A549 (cell line): ENCODE data around the gene PKD1.

Experiments used
- CTCF ChIP-seq: fragments of >200 bp; sonication (Bioruptor Twin); formaldehyde crosslinking; IDR thresholded peaks from 3 replicates; pipeline ENCODE4 v1.5.1; 2016
- ELK1 ChIP-seq: fragments of 150-350 bp; IDR thresholded peaks from 2 replicates; pipeline ENCODE4 v1.6.1; 2014; ENCODE audit warnings: low read depth, mild to moderate bottlenecking, low read length
- EP300 ChIP-seq, 2 experiments: fragments of >200 bp; sonication (Bioruptor Twin); formaldehyde crosslinking; IDR thresholded peaks; 2 replicates in 1 of 2; 3 replicates in 1 of 2; pipeline ENCODE4 v1.6.1; 2016 to 2017
- GATA3 ChIP-seq: IDR thresholded peaks from 2 replicates; pipeline ENCODE4 v1.6.1; 2012; ENCODE audit warnings: borderline replicate concordance
- MYC ChIP-seq: IDR thresholded peaks from 2 replicates; pipeline ENCODE4 v1.6.1; 2012; ENCODE audit warnings: mild to moderate bottlenecking, inconsistent platforms, low read length, improper control_type of control experiment, borderline replicate concordance
- NFE2L2 ChIP-seq: fragments of 150-350 bp; conservative IDR thresholded peaks from 2 replicates; pipeline ENCODE4 v1.6.1; 2014; ENCODE audit warnings: low read length
- POLR2A ChIP-seq: IDR thresholded peaks from 2 replicates; pipeline ENCODE4 v1.6.1; 2012; ENCODE audit warnings: mild to moderate bottlenecking, low read length
- RCOR1 ChIP-seq: fragments of 150-350 bp; IDR thresholded peaks from 2 replicates; pipeline ENCODE4 v1.6.1; 2014; ENCODE audit warnings: antibody characterized with exemption, low read length, low read depth
- REST ChIP-seq: fragments of 200-600 bp; sonication (generic); IDR thresholded peaks from 2 replicates; pipeline ENCODE4 v1.6.1; 2016; ENCODE audit warnings: antibody characterized with exemption, mild to moderate bottlenecking, moderate library complexity
- RFX5 ChIP-seq: fragments of 450-650 bp; IDR thresholded peaks from 2 replicates; pipeline ENCODE4 v1.7.1; 2014; ENCODE audit warnings: antibody characterized with exemption, mild to moderate bottlenecking, moderate library complexity
- RNF2 ChIP-seq: fragments of 200-600 bp; sonication (generic); IDR thresholded peaks from 2 replicates; pipeline ENCODE4 v1.6.1; 2016; ENCODE audit warnings: low read depth, mild to moderate bottlenecking, antibody characterized with exemption, moderate library complexity, borderline replicate concordance
- SMC3 ChIP-seq: fragments of >200 bp; sonication (Bioruptor Twin); formaldehyde crosslinking; IDR thresholded peaks from 3 replicates; pipeline ENCODE4 v1.6.1; 2018; ENCODE audit warnings: inconsistent platforms
- USF2 ChIP-seq: fragments of 450-650 bp; IDR thresholded peaks from 2 replicates; pipeline ENCODE4 v1.6.1; 2014; ENCODE audit warnings: antibody characterized with exemption
- ZSCAN20 ChIP-seq: fragments of 250-450 bp; sonication (Bioruptor Pico); IDR thresholded peaks from 2 replicates; pipeline ENCODE4 v1.8.0; 2022; ENCODE audit warnings: mild to moderate bottlenecking, moderate library complexity

DNA sequence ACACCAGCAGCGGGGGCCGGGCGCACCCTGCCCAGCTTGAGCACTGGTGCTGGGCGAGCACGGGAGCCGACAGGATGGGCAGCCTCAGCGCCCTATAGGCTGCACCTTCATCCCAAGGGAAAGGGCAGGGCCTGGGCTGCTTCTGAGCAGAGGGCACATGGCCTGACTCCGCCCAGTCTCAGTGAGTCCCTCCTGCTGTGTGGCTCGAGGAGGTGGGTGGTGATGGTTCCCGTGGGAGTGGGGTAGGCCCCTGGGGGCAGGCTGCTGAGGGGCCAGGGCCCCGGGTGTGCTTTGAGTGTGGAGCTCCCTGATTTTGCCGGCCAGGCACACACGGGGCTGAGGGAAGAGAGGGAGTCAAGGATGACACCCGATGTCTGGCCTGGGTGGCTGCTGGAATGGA, 50.0 kb downstream of the PKD1 start:
- TF ChIP-seq EP300 (IDR thresholded peaks at IDR 0.05) (no peak), CTCF (no peak), POLR2A (no peak), USF2 (no peak), RNF2 (no peak), SMC3 (no peak), REST (no peak), GATA3 (no peak), RCOR1 (no peak), ELK1 (no peak), NFE2L2 (no peak), RFX5 (no peak), MYC (no peak), ZSCAN20 (CRISPR knock-in tag) (no peak)
